GM19351 (cell line): ENCODE results near the gene TBXAS1.

Experiments
- ATAC-seq: cut with Tn5 transposase; IDR thresholded peaks from one replicate; pipeline ENCODE4 v1.9.1; 2021; ENCODE audit warnings: mild to moderate bottlenecking, moderate library complexity; ENCODE audit not compliant: unreplicated experiment

Gene TBXAS1

GRCh38 chr7:139829025-139829774 lies at the start of gene TBXAS1:
Gene TBXAS1 (plus strand): TSS chr7:139829264. CDS start chr7:139829391, 127 bp downstream.
- ATAC-seq: peak; percentile 74

GRCh38 chr7:139782932-139783331 lies 46.1 kb upstream of the TBXAS1 start:
- no peak for ATAC-seq

- no peak for ATAC-seq
These were observed 45.2 kb upstream of the TBXAS1 start for GRCh38 chr7:139783647-139784385.

GRCh38 chr7:139784648-139785047 lies 44.4 kb upstream of the TBXAS1 start:
- no peak for ATAC-seq

- no peak for ATAC-seq
These were observed 37.7 kb upstream of the TBXAS1 start for GRCh38 chr7:139791316-139791715.

- ATAC-seq: no peak
These were observed 31.5 kb upstream of the TBXAS1 start for GRCh38 chr7:139797607-139798006.

GRCh38 chr7:139798221-139798620 lies 30.8 kb upstream of the TBXAS1 start:
- peak; percentile 87 for ATAC-seq

GRCh38 chr7:139798892-139799291 lies 30.2 kb upstream of the TBXAS1 start:
- no peak for ATAC-seq

- ATAC-seq: peak; percentile 66
These were observed 29.5 kb upstream of the TBXAS1 start for GRCh38 chr7:139799586-139799985.

GRCh38 chr7:139804571-139804970 lies 24.5 kb upstream of the TBXAS1 start:
- no peak for ATAC-seq

- no peak for ATAC-seq
These were observed 22.1 kb upstream of the TBXAS1 start for GRCh38 chr7:139807009-139807408.

- ATAC-seq: no peak
These were observed 20.6 kb upstream of the TBXAS1 start for GRCh38 chr7:139808427-139808826.

- no peak for ATAC-seq
These were observed 20.1 kb upstream of the TBXAS1 start for GRCh38 chr7:139808846-139809442.

GRCh38 chr7:139811066-139811465 lies 18.0 kb upstream of the TBXAS1 start:
- peak; percentile 60 for ATAC-seq

GRCh38 chr7:139813151-139813550 lies 15.9 kb upstream of the TBXAS1 start:
- no peak for ATAC-seq

GRCh38 chr7:139813689-139814088 lies 15.4 kb upstream of the TBXAS1 start:
- ATAC-seq: no peak

GRCh38 chr7:139817249-139817648 lies 11.8 kb upstream of the TBXAS1 start:
- no peak for ATAC-seq

- no peak for ATAC-seq
These were observed 9.0 kb upstream of the TBXAS1 start for GRCh38 chr7:139820089-139820488.

GRCh38 chr7:139821349-139822105 lies 7.5 kb upstream of the TBXAS1 start:
- ATAC-seq: no peak

GRCh38 chr7:139822855-139823254 lies 6.2 kb upstream of the TBXAS1 start:
- ATAC-seq: no peak

GRCh38 chr7:139823959-139824521 lies 5.0 kb upstream of the TBXAS1 start:
- ATAC-seq: no peak
